Retinal pigment epithelial cell (primary cell): ENCODE data around the gene OFD1.

Source experiments
- DNase-seq: peaks from one replicate; pipeline ENCODE4 v3.0.0-alpha.2; 2010; ENCODE audit warnings: low read depth
- H3K4me3 ChIP-seq: 2 replicates; pipeline ENCODE4 v1.5.1; 2011; ENCODE audit warnings: mild to moderate bottlenecking, low read length, control low read depth, moderate library complexity
- CTCF ChIP-seq: conservative IDR thresholded peaks from 2 replicates; pipeline ENCODE4 v1.5.1; 2011; ENCODE audit warnings: low read depth, low read length, control low read depth, inconsistent platforms

OFD1 gene

GRCh38 chrX:13778916-13779315 lies 44.4 kb downstream of the OFD1 start:
- TF ChIP-seq CTCF, result no peak
- no peak overlapping the region for H3K4me3 ChIP-seq
- no peak for DNase-seq

- no peak overlapping the region for H3K4me3 ChIP-seq
- no peak for TF ChIP-seq CTCF
- DNase-seq, result no peak
Measured at GRCh38 chrX:13780868-13781427, 46.4 kb downstream of the OFD1 start.

GRCh38 chrX:13786048-13786447 lies 51.5 kb downstream of the OFD1 start:
- DNase-seq, result no peak
- H3K4me3 ChIP-seq, result no peak overlapping the region
- TF ChIP-seq CTCF, result no peak

GRCh38 chrX:13790206-13791131 lies 55.9 kb downstream of the OFD1 start:
- no peak for DNase-seq
- no peak overlapping the region for H3K4me3 ChIP-seq
- TF ChIP-seq CTCF, result no peak

GRCh38 chrX:13791145-13791544 lies 56.6 kb downstream of the OFD1 start:
- H3K4me3 ChIP-seq, result no peak overlapping the region
- TF ChIP-seq CTCF, result no peak
- no peak for DNase-seq

GRCh38 chrX:13791559-13791958 lies 57.0 kb downstream of the OFD1 start:
- TF ChIP-seq CTCF, result no peak
- H3K4me3 ChIP-seq, result no peak overlapping the region
- peak; percentile 5 for DNase-seq

- no peak for TF ChIP-seq CTCF
- H3K4me3 ChIP-seq, result no peak overlapping the region
- no peak for DNase-seq
Measured at GRCh38 chrX:13793897-13794296, 59.3 kb downstream of the OFD1 start.
